Vagina (tissue), 2 donors: ENCODE measurements around the gene KIAA1755.
"Not testable (repeated sequence)": the region's sequence is repeated elsewhere in the genome, so short reads cannot be mapped to it uniquely, and the experiment has no call there.

Experiments
- CTCF ChIP-seq, 3 experiments: fragments of 450-650 bp in 2 of 3; fragments of 200-600 bp in 1 of 3; sonication (generic) in 1 of 3; IDR thresholded peaks; one replicate each; pipeline ENCODE4 v1.5.1; 2017 to 2019; ENCODE audit warnings: antibody characterized with exemption in 3 of 3, mild to moderate bottlenecking in 2 of 3, moderate library complexity in 2 of 3
- POLR2A ChIP-seq, 2 donors: fragments of 450-650 bp; IDR thresholded peaks; one replicate each; pipeline ENCODE4 v1.6.1; 2017; ENCODE audit warnings: antibody characterized with exemption in 2 of 2, mild to moderate bottlenecking in 2 of 2, moderate library complexity in 2 of 2

GRCh38 chr20:38281176-38281915 lies 20.8 kb upstream of the KIAA1755 start:
- not testable (repeated sequence) for TF ChIP-seq POLR2A, CTCF (IDR thresholded peaks at IDR 0.05)
